Dermis lymphatic vessel endothelial cell (primary cell): Measurements from ENCODE around the gene MIF. TPM values are rescaled to one million over a fixed set of nuclear protein-coding genes. Genes with fewer than 3 reads are reported as not detected.

Experiments
- total RNA-seq: library from RNA; depleted of rRNA; stranded (reverse); fragments of >200 nt; gene quantifications from 2 replicates; pipeline ENCODE4 v1.2.1, GENCODE V29; 2014

The MIF gene
- total RNA-seq = 163 and 279 TPM in 2 replicates

GRCh38 chr22:23893945-23894709 lies at the start of gene MIF:
TSS of gene MIF (plus strand) at chr22:23894383. CDS start at chr22:23894475, 92 bp downstream.

GRCh38 chr22:23857606-23858483 lies 36.3 kb upstream of the MIF start, which contains the start of gene SLC2A11:
TSS of gene SLC2A11 (plus strand) at chr22:23857875. CDS start at chr22:23858000, 125 bp downstream.

Other genes starting within 250 kb of the MIF start
- gene RGL4, start 203.4 kb upstream of the MIF start, total RNA-seq = not detected in 2 replicates
- gene ZNF70, start 143.3 kb upstream of the MIF start, total RNA-seq = 1.3 and 2.1 TPM in 2 replicates
- 0.22 TPM in 1 of 2 replicates, not detected in the other for gene VPREB3, start 140.0 kb upstream of the MIF start, total RNA-seq
- gene C22orf15, start 131.4 kb upstream of the MIF start, total RNA-seq = 0.09 and 0.33 TPM in 2 replicates
- gene CHCHD10, start 126.4 kb upstream of the MIF start, total RNA-seq = 6.5 and 11.8 TPM in 2 replicates
- 4.2 and 8.2 TPM in 2 replicates for gene MMP11, start 121.5 kb upstream of the MIF start, total RNA-seq
- 13.3 and 19.3 TPM in 2 replicates for gene SMARCB1, start 107.4 kb upstream of the MIF start, total RNA-seq
- gene DERL3, start 55.4 kb upstream of the MIF start, total RNA-seq = 0.17 and 0.33 TPM in 2 replicates
- 3.3 and 4.4 TPM in 2 replicates for gene SLC2A11, start 36.5 kb upstream of the MIF start, total RNA-seq
- 0.77 and 13.5 TPM in 2 replicates for gene GSTT2B, start 66.8 kb downstream of the MIF start, total RNA-seq
- gene DDTL, start 72.5 kb downstream of the MIF start, total RNA-seq = 0.86 and 4.7 TPM in 2 replicates
- 92.4 and 105 TPM in 2 replicates for gene DDT, start 80.1 kb downstream of the MIF start, total RNA-seq
- 0.98 TPM in 1 of 2 replicates, not detected in the other for gene GSTT2, start 85.8 kb downstream of the MIF start, total RNA-seq
- gene GSTT4, start 111.1 kb downstream of the MIF start, total RNA-seq = not detected in 2 replicates
- gene CABIN1, start 116.9 kb downstream of the MIF start, total RNA-seq = 20.3 and 21.7 TPM in 2 replicates